Measurements from ENCODE around the gene CEMP1. TPM values are rescaled to one million over a fixed set of nuclear protein-coding genes. Genes with fewer than 3 reads are reported as not detected.

CEMP1 gene
- total and polyA plus RNA-seq, 2 donors (not counting 1 experiment from before 2014, with no cell fraction given), result 0.66 to 2.3 TPM

GRCh38 chr16:2511996-2512734 is 19.0 kb downstream of the CEMP1 start:
- intact Hi-C loops (cut with micrococcal nuclease), result loop anchor here (2.0 kb wide), 1 partner anchor 171 kb away; the partner anchor contains the start of gene ABCA3
- TF ChIP-seq CTCF (IDR thresholded peaks at IDR 0.05), result no peak
- TF ChIP-seq EZH2 (IDR thresholded peaks at IDR 0.05; ENCODE audit: borderline replicate concordance, insufficient read depth, low read depth, low read length, poor library complexity, severe bottlenecking), result no peak
- Histone ChIP-seq H3K4me1 (ENCODE audit: control insufficient read depth in 2 of 2, insufficient read depth in 2 of 2, low read length in 2 of 2) (peaks cover 82 to 89% of the 10 kb centered on the region in 2 donors), H3K79me2 (ENCODE audit: control insufficient read depth, insufficient read depth, low read length) (peaks cover 63% of the 10 kb centered on the region), H3K9ac (ENCODE audit: low read length) (no peak overlapping the region), H4K20me1 (ENCODE audit: control insufficient read depth, insufficient read depth, low read length, poor library complexity, severe bottlenecking) (peaks cover 27% of the 10 kb centered on the region), H3K4me3 (ENCODE audit: control extremely low read depth in 1 of 5, extremely low read depth in 1 of 5, insufficient read depth in 1 of 5, low read depth in 2 of 5, low read length in 4 of 5) (no peak overlapping the region), H3K36me3 (replicated peaks in 1 of 2; ENCODE audit: control extremely low read depth in 1 of 2, control insufficient read depth in 1 of 2, extremely low read depth in 1 of 2, insufficient read depth in 2 of 2, low read length in 1 of 2) (peaks cover 0 to 4% of the 10 kb centered on the region in 2 experiments), H3K4me2 (replicated peaks; ENCODE audit: low read depth, low read length, poor library complexity, severe bottlenecking) (peak overlapping the region; percentile 91), H3K27me3 (replicated peaks in 1 of 4; ENCODE audit: control extremely low read depth in 1 of 4, control insufficient read depth in 3 of 4, insufficient read depth in 4 of 4, low read length in 3 of 4) (no peaks in the 10 kb centered on the region), H3K9me3 (ENCODE audit: control extremely low read depth in 1 of 3, control insufficient read depth in 2 of 3, insufficient read depth in 1 of 3, low read length in 2 of 3) (no peaks in the 10 kb centered on the region), H3K27ac (ENCODE audit: low read length in 2 of 2) (peak overlapping the region in 1 of 2 donors; percentile 99), H2AFZ (ENCODE audit: insufficient read depth, low read depth, low read length, poor library complexity, severe bottlenecking) (no peak overlapping the region)
- ChIA-PET POLR2A (interaction anchor here (1.5 kb wide), 1 partner anchor 357 kb away, joined by 3 read pairs; the partner anchor contains the start of gene TRAF7), CTCF (interaction anchor here (1.8 kb wide), 1 partner anchor 317 kb away, joined by 5 read pairs; no protein-coding TSS in a partner anchor)
- H3K27ac Mint-ChIP-seq, result peak overlapping the region; percentile 99
- H3K4me1 Mint-ChIP-seq, result peaks cover 82% of the 10 kb centered on the region
- H3K9me3 Mint-ChIP-seq (ENCODE audit: insufficient read depth), result no peaks in the 10 kb centered on the region
- 98% methylated on average over 16 of the region's 17 CpGs for WGBS (ENCODE audit: insufficient coverage)
- H3K27me3 Mint-ChIP-seq, result no peaks in the 10 kb centered on the region
- ATAC-seq (ENCODE audit: low read depth) (no peak), DNase-seq (peak; percentile 24)
- H3K4me3 Mint-ChIP-seq, result peak overlapping the region; percentile 96
